ENCODE measurements around the gene ADAMTS14.

Gene ADAMTS14

DNA sequence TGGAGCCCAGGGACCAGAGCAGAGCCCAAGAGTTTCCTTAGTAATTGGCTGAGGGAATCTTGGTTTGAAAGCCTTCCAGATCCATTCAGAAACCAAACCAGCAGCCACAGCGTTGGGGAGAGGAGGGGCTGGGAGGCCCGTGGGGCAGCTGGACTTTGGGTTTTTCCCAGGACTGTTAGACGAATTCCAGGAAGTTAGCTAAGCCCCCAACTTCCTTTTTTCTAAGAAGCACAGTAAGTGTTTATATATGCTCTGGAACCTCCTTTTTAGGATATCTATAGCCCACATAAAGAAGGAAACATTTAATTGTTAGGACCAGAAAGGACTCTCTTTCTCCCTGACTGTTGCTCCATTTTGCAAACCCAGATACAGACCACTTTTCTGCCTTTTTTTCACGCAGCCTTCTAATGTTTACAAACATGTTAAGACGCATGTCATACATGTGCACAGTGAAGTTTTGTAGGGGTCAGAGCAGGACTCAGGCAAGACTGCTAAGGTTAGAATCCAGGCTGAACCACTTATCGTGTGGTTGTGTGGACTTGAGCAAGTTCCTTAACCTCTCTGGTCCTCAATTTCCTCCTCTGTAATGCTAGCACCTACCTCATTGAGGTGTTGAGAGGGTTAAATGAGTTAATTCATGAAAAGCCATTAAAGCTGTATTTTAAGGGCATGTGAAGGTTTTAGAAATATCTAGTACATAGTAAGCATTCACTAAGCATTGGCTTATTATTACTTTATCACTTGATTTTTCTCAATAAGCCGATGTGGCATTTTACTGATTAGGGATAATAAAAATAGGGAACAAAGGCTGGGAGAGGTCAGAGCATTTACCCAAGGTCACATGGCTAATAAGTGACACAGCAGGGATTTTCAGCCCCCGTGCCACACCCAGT lies 70.5 kb downstream of the ADAMTS14 start:
- DNase-seq, result peak; percentile 88
- in situ Hi-C loops (cut with MboI; ENCODE audit: low pct_unique_long_range_greater_than_20kb, low sequenced_read_pairs), result no loop called here

DNA sequence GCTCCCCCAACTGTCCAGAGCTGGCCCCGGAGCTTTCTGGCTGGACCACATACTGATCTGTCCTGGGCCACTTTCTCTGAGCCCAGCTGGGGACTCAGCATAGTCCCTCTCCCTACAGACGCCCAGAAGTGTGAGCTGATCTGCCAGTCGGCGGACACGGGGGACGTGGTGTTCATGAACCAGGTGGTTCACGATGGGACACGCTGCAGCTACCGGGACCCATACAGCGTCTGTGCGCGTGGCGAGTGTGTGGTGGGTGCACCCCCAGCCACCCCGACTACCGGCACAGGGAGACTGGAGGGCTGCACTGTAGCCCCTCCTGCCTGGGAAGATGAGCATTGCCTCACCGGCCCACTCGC lies 71.1 kb downstream of the ADAMTS14 start:
- in situ Hi-C loops (cut with MboI; ENCODE audit: low pct_unique_long_range_greater_than_20kb, low sequenced_read_pairs), result no loop called here

DNA sequence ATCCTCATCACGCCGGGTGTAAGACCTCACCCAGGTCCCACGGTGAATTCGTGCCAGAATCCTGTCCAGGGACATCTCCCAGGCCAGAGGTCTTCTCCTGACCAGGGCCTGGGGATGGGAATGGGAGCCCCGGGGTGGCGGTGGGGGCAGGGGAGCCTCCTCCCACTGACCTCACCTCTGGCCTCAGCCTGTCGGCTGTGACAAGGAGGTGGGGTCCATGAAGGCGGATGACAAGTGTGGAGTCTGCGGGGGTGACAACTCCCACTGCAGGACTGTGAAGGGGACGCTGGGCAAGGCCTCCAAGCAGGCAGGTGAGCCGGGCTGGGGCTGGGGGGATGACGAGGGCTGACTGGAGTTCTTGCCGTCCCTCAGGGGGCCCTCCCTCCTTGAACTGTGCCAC lies 71.6 kb downstream of the ADAMTS14 start:
- in situ Hi-C loops (cut with MboI; ENCODE audit: low pct_unique_long_range_greater_than_20kb, low sequenced_read_pairs), result no loop called here

More for the DNA sequence above, 71.1 kb downstream of the ADAMTS14 start:
- no peak for DNase-seq

DNA sequence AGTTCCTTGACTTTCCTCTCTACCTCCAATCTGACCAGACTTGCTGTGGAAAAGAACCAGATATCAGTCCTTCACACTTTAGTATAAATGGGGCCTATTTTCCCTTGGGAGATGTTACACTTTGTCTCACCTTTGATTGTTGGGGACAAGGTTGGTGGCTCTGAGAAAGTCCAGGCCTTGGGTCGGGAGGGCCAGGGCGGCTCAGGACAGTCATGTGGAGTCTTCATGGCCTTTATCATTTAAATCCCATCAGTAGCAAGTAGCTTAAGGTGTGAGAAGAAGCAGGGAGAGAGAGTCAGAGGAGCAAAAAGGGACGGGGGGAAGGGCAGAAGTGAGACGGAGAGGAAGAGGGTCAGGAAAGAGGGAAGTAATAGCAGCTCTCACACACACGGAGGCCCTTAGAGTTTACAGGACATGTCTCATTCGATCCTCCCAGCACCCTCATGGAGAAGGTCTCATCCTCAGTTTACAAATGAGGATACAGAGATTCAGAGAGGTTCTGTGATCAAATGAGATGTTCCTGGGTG lies 72.4 kb downstream of the ADAMTS14 start:
- peak; percentile 76 for DNase-seq
- in situ Hi-C loops (cut with MboI; ENCODE audit: low pct_unique_long_range_greater_than_20kb, low sequenced_read_pairs), result no loop called here

More for the DNA sequence above, 71.6 kb downstream of the ADAMTS14 start:
- no peak for DNase-seq

DNA sequence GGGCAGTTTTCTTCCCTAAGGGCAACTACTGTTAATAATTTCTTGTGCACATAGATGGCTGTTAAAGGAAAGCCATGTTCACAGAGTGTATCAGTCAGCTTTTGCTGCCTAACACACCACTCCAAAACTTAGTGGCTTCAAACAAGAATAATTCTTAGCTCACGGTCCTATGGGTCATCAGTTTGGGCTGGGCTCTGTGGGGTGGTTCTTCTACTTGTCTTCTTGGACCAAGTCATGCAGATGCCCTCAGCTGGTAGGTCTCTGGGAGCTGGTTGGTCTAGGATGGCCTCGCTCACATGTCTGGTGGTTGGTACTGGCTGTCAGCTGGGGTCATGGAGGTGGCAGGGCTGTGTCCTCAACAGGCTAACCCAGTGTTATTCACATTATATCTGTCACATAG lies 73.2 kb downstream of the ADAMTS14 start:
- in situ Hi-C loops (cut with MboI; ENCODE audit: low pct_unique_long_range_greater_than_20kb, low sequenced_read_pairs), result no loop called here
- DNase-seq, result no peak

DNA sequence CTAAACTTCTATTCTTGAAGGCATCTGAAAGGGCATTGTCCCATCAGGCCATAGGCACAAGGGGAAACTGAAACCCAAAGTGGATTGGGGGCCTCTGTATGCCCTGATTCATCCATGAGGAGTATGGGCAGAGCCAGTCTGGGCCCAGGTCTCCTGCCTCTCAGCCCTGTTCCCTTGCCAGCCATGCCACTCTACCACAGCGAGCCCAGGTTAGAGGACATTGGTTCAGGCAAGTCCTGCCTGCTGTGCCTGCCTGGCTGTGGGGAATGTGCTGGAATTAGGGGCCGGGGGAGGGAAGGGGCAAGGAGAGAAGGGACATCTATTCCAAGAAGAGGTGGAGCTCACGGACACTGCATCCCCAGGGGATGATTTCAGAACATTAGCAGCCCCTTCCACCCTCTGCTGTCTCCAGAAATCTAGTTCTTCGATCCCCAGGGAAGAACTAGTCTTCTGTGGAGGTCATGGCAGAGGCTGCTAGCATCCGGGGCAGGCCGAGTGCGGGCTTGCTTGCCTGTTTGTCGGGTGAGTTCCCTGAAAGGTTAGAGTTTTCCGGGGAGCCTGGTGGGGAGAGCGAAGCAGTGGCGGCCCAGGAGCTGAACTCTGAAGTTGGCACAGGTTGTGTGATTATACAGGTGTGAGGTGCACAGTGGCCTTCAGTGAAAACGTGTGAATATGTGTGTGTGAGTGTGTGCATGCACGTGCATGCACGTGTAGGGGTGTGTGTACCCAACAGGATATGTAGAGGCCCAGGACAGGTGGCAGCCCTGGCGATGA lies 75.1 kb downstream of the ADAMTS14 start:
- in situ Hi-C loops (cut with MboI; ENCODE audit: low pct_unique_long_range_greater_than_20kb, low sequenced_read_pairs), result no loop called here
- no peak for DNase-seq

DNA sequence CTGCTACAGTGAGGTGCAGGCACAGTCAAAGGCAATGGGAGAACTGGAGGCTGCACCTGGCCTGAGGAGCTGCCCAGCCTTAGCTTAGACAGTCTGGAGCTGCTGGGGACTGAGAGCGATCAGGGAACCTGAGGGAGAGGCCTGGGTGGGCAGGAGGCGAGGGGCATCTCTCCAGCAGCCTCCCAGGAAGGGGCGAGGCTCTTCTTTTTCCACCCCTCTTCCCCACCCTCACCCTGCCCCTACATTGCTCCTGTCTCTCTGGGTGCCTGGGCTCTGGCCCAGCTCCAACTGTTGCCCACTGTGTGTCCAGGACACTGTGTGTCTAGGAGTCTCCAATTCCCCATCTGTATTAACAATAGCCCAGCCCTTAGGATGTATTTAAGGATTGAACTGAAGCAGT lies 76.0 kb downstream of the ADAMTS14 start:
- in situ Hi-C loops (cut with MboI; ENCODE audit: low pct_unique_long_range_greater_than_20kb, low sequenced_read_pairs), result no loop called here
- DNase-seq, result no peak

DNA sequence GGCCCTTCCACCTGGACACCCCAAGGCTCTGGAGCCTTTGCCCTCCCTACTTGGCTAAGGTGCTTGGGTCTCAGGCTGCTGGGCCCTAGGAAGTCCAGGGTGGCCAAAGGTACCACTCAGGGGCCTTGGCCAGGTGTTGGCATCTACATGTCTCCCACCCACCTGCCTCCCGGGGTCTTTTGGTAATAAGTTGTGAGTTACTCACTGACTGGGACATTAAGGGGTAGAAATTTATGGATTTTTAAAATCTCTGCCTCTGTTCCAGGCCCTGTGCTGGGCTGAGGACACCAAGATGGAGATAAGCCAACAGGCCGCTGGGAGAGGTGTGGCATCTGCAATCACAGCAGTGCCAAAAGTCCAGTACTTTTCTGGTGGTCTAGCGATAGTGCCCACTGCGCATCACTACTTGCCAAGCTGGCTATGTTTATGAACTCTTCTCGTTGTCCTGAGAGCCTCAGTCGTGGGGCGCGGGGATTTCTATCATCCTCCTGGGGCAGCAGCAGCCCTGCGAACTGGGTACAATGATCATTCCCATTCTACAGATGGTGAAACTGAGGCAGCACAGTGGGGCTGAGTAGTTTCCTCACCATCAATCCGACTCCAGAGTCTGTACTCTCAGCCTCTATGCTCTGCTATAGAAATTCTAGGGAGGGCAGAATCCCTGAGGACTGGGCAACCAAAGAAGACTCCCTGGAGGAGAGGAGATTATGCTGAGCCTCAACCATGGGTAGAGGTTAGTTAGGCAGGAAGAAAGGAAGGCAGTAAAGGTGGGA lies 76.7 kb downstream of the ADAMTS14 start:
- no peak for DNase-seq
- in situ Hi-C loops (cut with MboI; ENCODE audit: low pct_unique_long_range_greater_than_20kb, low sequenced_read_pairs), result no loop called here

DNA sequence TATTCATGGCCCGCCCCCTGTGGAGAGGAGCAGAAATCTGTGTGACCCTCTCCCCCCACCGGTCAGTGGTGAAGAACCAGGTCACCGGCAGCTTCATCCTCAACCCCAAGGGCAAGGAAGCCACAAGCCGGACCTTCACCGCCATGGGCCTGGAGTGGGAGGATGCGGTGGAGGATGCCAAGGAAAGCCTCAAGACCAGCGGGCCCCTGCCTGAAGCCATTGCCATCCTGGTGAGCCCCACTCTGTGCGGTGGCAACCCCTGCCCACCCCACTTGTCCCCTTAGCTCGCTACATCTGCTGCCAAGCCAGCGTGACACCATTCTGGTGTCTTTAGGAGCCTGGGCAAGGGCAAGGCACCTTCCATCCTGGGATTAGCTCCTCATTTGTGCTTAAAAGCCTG lies 77.5 kb downstream of the ADAMTS14 start:
- DNase-seq, result no peak
- in situ Hi-C loops (cut with MboI; ENCODE audit: low pct_unique_long_range_greater_than_20kb, low sequenced_read_pairs), result no loop called here

DNA sequence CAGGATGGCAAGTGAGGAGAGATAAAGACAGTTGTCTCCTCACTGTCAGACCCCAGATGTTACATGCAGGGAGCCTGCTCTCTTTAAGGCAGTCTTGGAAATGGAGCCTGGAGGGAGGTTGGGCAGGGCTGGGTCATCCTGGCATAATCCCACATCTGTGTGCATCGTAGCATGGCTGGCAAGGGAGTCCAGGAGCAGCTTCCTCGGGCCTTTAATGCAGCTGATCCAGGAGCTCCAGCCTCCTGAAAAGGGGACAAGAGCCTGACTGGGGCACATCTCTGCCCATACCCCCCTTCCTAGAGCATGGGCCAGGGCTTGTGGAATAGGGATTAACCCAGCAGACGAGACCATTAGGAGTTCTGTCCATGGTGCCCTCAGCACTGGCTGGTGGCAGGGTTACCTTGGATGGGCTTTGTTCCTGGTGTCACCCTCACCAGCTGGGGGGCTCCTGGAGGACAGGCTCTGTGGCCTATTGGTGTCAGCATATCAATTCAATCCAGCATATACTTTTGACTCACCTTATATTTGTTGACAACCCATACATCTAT lies 77.9 kb downstream of the ADAMTS14 start:
- in situ Hi-C loops (cut with MboI; ENCODE audit: low pct_unique_long_range_greater_than_20kb, low sequenced_read_pairs), result no loop called here
- no peak for DNase-seq

DNA sequence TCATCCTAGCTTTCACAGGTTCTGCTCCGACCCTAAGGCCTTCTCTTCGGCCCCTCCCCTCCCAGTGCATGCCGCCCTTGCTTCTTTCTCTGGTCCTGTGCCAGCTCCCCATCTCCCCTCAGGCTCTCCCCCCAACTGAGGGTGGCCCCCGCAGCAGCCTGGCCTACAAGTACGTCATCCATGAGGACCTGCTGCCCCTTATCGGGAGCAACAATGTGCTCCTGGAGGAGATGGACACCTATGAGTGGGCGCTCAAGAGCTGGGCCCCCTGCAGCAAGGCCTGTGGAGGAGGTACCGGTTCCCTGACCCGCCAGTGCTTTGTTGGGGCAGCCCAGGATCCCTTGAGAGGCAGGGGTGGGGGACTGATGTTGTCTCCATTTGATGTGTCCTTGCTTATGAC lies 79.0 kb downstream of the ADAMTS14 start:
- in situ Hi-C loops (cut with MboI; ENCODE audit: low pct_unique_long_range_greater_than_20kb, low sequenced_read_pairs), result no loop called here
- no peak for DNase-seq

DNA sequence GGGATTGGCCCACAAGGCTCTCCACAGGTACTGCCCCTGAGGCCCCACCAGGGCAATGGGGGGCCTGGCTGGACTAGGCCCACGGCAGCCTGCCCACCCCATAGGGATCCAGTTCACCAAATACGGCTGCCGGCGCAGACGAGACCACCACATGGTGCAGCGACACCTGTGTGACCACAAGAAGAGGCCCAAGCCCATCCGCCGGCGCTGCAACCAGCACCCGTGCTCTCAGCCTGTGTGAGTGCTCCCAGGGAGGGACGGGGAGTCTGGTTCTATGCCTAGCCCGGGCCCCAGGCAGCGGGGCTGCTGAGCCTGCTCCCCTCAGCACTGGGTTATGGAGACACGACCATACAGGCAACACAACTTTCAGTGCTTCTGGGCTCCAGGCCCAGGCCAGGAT lies 79.7 kb downstream of the ADAMTS14 start:
- DNase-seq, result no peak
- in situ Hi-C loops (cut with MboI; ENCODE audit: low pct_unique_long_range_greater_than_20kb, low sequenced_read_pairs), result no loop called here

DNA sequence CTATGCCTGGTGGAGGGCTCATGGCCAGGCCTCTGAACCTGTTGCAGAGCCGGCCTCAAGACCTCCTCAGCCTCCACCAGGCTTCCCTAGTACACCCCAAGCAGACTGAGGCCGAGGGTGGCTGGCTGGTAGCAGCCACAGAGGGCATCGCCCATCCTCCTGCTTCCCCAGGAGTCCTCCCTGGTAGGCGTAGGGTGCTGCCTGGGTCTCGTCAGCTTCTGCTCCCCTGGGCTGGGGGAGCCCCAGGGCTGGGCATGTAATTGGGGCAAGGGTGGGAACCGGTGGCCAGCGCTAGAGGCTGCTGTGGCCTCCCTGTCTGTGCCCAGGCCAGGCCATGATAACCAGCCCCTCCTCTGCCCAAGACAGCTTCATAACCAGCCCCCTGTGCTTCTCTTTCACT lies 80.3 kb downstream of the ADAMTS14 start:
- in situ Hi-C loops (cut with MboI; ENCODE audit: low pct_unique_long_range_greater_than_20kb, low sequenced_read_pairs), result no loop called here
- DNase-seq, result no peak

DNA sequence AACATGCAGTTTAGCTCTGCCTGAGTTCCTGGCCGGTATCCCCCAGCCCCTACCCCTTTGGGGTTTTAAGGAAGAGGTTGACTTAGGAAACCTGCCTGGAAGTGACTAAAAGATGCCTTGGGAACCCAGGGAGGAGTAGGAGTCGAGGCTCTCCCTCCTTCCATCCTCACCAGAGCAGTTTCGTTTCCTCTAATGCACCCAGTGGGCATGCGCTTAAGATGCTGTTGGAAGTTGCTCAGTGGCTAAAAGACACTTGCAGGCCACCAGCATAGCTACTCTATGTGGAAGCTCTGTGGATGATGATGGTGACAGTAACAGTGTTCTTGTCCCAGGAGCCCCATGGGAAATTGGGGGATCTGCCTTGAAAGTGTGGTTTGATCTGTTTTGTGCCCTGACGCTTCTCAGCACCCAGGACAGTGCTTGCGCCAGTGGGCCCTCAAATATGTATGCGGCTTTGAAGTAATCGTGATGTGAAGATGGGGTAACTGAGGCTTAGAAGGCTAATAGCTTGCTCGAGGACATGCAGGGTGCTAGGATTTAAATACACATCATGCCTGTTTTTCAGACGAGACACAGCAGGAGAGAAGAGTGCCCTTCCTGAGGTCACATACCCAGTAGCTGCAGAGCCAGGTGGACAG lies 80.8 kb downstream of the ADAMTS14 start:
- no peak for DNase-seq
- in situ Hi-C loops (cut with MboI; ENCODE audit: low pct_unique_long_range_greater_than_20kb, low sequenced_read_pairs), result no loop called here

DNA sequence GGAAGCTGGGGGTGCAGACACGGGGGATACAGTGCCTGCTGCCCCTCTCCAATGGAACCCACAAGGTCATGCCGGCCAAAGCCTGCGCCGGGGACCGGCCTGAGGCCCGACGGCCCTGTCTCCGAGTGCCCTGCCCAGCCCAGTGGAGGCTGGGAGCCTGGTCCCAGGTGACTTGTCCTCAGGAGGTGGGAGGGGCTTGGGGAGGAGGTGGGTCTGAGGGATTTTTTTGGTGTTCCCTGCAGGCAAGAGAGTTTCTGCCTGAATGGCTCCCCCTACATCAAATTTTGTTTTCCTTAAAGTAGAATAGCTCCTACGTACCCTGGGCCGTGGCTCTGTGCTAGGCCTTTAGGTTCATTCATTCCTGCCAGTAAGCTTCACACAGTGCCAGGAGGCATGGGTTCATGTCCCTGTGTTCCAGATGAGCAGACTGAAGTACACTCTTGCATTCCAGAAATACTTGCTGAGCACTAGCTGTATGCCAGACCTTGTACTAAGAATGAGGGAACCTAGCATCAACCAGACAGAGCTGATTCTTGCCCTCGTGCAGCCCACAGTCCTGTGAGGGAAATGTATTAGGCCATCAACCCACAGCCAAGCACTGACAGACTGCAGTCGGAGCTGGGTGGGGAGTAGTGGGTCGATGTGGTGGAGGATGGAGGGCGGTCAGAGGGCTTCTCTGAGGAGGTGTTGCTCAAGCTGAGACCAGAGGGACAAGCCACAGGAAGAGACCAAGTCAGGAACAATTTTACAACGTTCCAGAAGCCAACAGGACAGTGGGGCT lies 81.7 kb downstream of the ADAMTS14 start:
- in situ Hi-C loops (cut with MboI; ENCODE audit: low pct_unique_long_range_greater_than_20kb, low sequenced_read_pairs), result no loop called here
- no peak for DNase-seq

DNA sequence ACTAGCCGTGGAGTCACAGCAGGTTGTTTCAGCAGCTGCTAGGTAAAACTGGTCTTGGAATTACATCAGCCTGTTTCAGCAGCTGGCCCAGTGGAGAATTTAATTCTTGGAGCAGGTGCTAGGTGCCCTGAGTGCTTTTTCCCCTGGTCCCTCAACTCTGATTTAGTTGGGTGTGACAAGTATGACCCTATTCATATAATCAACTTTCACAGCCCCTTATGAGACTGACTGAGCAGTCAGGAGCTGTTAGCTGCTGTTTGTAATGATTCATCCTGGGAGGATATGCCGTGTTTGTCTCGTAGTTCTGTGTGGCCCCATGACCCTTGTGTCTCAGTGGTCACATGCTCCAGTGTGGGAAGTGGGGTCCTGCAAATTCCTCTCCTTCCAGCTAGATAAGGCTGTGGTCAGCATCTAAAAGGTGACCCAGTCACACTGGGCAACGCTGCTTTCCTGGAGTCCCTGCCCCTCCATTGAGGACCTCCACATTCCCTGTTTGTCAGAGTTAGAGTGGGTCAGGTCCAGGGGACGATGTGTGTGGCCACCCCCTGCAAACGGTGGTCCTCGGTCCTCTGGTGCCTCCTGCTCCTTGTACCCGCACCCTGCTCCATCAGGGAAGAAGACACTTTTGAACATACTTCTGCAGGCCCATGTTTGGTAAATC lies 84.5 kb downstream of the ADAMTS14 start:
- DNase-seq, result no peak
- in situ Hi-C loops (cut with MboI; ENCODE audit: low pct_unique_long_range_greater_than_20kb, low sequenced_read_pairs), result no loop called here

DNA sequence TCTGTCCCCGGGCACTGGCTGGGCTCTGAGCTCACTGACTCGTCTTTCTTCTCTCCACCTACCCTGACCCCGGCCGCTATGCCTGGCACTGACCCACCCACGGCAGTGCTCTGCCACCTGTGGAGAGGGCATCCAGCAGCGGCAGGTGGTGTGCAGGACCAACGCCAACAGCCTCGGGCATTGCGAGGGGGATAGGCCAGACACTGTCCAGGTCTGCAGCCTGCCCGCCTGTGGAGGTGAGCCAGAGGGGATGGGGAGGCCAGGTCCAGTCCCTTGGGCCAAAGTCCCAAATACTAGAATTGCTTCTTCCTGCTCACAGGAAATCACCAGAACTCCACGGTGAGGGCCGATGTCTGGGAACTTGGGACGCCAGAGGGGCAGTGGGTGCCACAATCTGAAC lies 85.5 kb downstream of the ADAMTS14 start:
- DNase-seq, result no peak
- in situ Hi-C loops (cut with MboI; ENCODE audit: low pct_unique_long_range_greater_than_20kb, low sequenced_read_pairs), result no loop called here

Data from KBM-7 (cell line).